Large intestine (tissue), 3 donors: ENCODE data around the gene INPP5D. TPM values are rescaled to one million over a fixed set of nuclear protein-coding genes. Genes with fewer than 3 reads are reported as not detected.
"Not testable (repeated sequence)": the region's sequence is repeated elsewhere in the genome, so short reads cannot be mapped to it uniquely, and the experiment has no call there.

Experiments
- DNase-seq, 2 donors: peaks; one replicate each; pipeline versions ENCODE4 v3.0.0 to v3.0.0-alpha.2; 2013
- H3K27ac ChIP-seq: one replicate; pipeline ENCODE4 v1.5.1; 2013; ENCODE audit warnings: low read length
- H3K27me3 ChIP-seq: 2 replicates; pipeline ENCODE4 v1.6.1; 2013; ENCODE audit warnings: low read length; ENCODE audit not compliant: control insufficient read depth, insufficient read depth
- H3K36me3 ChIP-seq: 2 replicates; pipeline ENCODE4 v1.6.1; 2013; ENCODE audit warnings: low read length; ENCODE audit not compliant: control insufficient read depth, insufficient read depth
- H3K4me1 ChIP-seq: one replicate; pipeline ENCODE4 v1.6.1; 2013; ENCODE audit warnings: low read length; ENCODE audit not compliant: control insufficient read depth, insufficient read depth
- H3K4me3 ChIP-seq: one replicate; pipeline ENCODE4 v1.5.1; 2013; ENCODE audit warnings: low read length
- H3K9me3 ChIP-seq: one replicate; pipeline ENCODE4 v1.6.1; 2013; ENCODE audit warnings: mild to moderate bottlenecking, low read depth, low read length, moderate library complexity; ENCODE audit not compliant: control insufficient read depth
- WGBS: methylation state at CpG from one replicate; pipeline ENCODE4 v1.1.5; 2013; ENCODE audit warnings: low lambda C conversion rate; ENCODE audit not compliant: insufficient coverage; 5-methylcytosine and 5-hydroxymethylcytosine counted together
- polyA plus RNA-seq: library from polyadenylated mRNA; unstranded; fragments of 120-200 nt; gene quantifications from one replicate; pipeline ENCODE4 v1.2.1, GENCODE V29; 2013

The INPP5D gene
- polyA plus RNA-seq, 1 donor: 12.6 TPM

DNA sequence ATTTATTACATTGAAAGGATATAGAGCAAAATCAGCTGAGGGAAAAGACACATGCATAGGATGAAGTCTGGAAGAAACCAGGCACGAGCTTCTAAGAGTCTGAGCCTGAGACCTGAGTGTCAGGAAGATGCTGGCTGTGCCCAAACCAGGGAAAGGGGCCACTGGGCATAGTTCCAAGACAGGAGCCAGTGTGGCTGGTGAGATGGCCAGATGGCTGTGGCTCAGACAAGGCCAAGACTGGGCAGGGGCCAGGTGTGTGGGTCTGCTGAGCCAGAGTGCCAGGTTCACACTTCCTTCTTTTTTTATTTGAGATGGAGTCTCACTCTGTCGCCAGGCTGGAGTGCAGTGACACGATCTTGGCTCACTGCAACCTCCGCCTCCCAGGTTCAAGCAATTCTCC is 95.9 kb downstream of the INPP5D start:
- Histone ChIP-seq H3K36me3 (no peaks in the 10 kb centered on the region), H3K9me3 (no peaks in the 10 kb centered on the region), H3K4me3 (no peak overlapping the region), H3K27me3 (no peaks in the 10 kb centered on the region), H3K4me1 (no peaks in the 10 kb centered on the region), H3K27ac (no peak overlapping the region)
- DNase-seq: no peak
- WGBS: no CpG with 5 or more reads among the region's 4 CpGs

DNA sequence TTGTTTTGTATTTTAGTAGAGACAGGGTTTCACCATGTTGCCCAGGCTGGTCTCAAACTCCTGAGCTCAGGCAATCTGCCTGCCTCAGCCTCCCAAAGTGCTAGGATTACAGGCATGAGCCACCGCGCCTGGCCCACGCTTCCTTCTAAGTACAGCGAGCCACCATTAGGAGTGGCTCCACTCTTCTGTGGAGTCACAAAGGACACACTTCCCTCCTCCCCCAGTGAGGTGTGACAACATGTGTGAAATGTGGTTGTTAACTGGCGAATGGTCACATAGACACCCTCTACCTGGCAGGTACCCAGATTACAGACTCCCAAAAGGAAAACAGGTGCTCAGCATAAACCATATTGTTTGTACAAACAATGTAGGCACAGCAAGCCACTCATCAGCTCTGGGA is 96.3 kb downstream of the INPP5D start:
- H3K9me3 ChIP-seq, H3K4me1 ChIP-seq, H3K27me3 ChIP-seq, DNase-seq, H3K4me3 ChIP-seq, H3K36me3 ChIP-seq, H3K27ac ChIP-seq: not testable (repeated sequence)
- no CpG with 5 or more reads among the region's 5 CpGs for WGBS

DNA sequence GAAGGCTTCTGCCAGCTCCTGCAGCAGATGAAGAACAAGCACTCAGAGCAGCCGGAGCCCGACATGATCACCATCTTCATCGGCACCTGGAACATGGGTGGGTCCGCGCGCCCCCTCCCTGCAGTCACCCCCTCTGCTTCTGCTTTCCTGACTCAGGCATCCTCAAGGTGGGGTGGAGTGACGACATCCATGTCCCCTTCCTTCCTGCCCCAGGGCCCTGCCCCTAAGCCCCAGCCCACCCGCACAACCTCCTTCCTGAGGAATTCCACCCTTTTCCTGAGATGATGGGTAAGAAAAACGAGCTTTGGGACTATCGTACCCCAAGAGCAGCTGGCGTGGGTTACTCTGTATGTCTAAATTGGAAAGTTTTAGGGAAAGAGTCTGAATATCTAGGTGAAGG is 101.6 kb downstream of the INPP5D start:
- peaks cover 6% of the 10 kb centered on the region for H3K4me1 ChIP-seq
- no peaks in the 10 kb centered on the region for H3K9me3 ChIP-seq
- WGBS: no CpG with 5 or more reads among the region's 11 CpGs
- no peak overlapping the region for H3K27ac ChIP-seq
- DNase-seq: no peak
- no peak overlapping the region for H3K4me3 ChIP-seq
- no peaks in the 10 kb centered on the region for H3K36me3 ChIP-seq
- H3K27me3 ChIP-seq: no peaks in the 10 kb centered on the region

DNA sequence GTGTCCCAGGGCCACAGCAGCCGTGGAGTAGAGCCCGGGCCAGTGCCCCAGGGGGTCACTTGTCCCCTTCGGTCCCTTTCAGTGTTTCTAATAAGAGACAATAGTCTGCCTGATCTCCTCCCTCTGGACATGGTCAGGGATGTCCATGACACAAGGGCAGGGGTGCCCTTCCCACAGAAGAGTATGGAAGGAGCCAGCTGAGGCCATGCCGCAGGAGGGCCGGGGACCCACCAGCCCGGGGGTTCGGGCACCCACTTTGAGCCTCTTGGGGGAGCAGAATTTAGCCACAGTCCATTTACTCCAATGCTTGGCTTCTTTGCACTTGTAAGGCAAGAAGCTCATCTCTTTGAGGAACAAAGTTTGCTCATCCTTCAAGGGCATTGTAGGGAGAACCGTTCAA is 102.6 kb downstream of the INPP5D start:
- no CpG with 5 or more reads among the region's 8 CpGs for WGBS
- no peak for DNase-seq
- Histone ChIP-seq H3K4me3 (no peak overlapping the region), H3K4me1 (peaks cover 6% of the 10 kb centered on the region), H3K27ac (no peak overlapping the region), H3K27me3 (no peaks in the 10 kb centered on the region), H3K36me3 (no peaks in the 10 kb centered on the region), H3K9me3 (no peaks in the 10 kb centered on the region)

DNA sequence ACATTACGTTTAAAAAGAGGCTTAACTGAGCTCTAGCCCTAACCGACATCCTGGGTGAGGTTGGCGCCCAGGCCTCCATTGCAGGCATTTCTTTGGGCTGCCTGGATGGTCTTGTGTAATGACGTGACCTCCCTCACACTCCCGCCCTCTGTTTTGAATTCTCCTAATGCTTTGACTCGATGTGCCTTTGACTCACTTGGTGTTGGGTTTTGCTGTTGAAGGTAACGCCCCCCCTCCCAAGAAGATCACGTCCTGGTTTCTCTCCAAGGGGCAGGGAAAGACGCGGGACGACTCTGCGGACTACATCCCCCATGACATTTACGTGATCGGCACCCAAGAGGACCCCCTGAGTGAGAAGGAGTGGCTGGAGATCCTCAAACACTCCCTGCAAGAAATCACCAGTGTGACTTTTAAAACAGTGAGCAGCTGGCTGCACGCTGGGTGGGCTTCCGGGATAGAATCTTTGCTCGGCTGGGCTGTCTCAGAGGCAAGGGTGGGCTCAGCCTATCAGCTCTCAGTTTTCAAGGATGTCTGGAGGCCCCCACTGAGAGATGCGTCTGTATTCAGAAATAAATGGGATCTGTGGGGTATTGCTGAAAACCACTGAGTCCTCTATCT is 103.5 kb downstream of the INPP5D start:
- no peak overlapping the region for H3K4me3 ChIP-seq
- H3K9me3 ChIP-seq: no peaks in the 10 kb centered on the region
- peaks cover 6% of the 10 kb centered on the region for H3K4me1 ChIP-seq
- no CpG with 5 or more reads among the region's 18 CpGs for WGBS
- DNase-seq: no peak
- H3K36me3 ChIP-seq: no peaks in the 10 kb centered on the region
- H3K27me3 ChIP-seq: no peaks in the 10 kb centered on the region
- H3K27ac ChIP-seq: no peak overlapping the region

DNA sequence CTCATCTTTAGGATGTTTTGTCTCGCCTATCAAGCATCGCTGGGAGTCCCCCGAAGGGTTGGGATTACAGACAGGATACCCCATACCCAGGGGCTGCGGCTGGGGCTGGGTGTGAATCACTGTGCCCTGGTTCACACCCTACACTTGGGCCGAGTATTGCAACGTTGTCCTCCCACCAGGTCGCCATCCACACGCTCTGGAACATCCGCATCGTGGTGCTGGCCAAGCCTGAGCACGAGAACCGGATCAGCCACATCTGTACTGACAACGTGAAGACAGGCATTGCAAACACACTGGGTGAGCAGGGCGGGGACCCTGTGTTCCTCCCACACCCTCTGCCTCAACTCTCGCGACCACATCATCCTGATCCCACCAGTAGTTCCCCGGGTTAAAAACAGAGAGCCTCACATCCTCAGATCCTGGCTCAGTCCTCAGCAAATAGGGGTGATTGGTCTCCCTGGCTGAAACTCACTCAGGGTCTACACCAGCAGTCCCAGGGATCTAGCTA is 104.0 kb downstream of the INPP5D start:
- H3K4me1 ChIP-seq: peaks cover 6% of the 10 kb centered on the region
- no peak overlapping the region for H3K27ac ChIP-seq
- WGBS: 89% methylated on average over 3 of the region's 17 CpGs
- no peaks in the 10 kb centered on the region for H3K36me3 ChIP-seq
- DNase-seq: no peak
- no peak overlapping the region for H3K4me3 ChIP-seq
- H3K9me3 ChIP-seq: no peaks in the 10 kb centered on the region
- no peaks in the 10 kb centered on the region for H3K27me3 ChIP-seq

DNA sequence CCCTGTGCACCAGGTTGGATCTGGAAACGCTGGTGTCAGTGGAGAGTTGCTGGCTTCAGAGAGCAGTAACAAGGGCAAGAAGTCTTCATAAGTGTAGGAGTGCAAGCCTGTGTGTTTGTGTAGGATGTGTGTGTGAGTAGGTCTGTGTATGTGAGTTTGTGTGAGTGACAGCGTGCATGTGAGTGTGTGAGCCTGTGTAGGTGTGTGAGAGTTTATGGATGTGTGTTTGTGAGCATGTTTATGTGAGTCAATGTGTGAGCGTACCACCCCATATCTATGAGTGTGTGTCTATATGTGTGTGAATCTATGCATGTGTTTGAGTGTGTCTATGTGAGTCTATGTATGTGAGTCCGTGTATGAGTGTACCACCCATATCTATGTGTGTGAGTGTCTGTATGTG is 104.8 kb downstream of the INPP5D start:
- no peak overlapping the region for H3K27ac ChIP-seq
- no peak for DNase-seq
- no peaks in the 10 kb centered on the region for H3K27me3 ChIP-seq
- H3K9me3 ChIP-seq: no peaks in the 10 kb centered on the region
- H3K36me3 ChIP-seq: no peaks in the 10 kb centered on the region
- no CpG with 5 or more reads among the region's 4 CpGs for WGBS
- no peak overlapping the region for H3K4me3 ChIP-seq
- peaks cover 6% of the 10 kb centered on the region for H3K4me1 ChIP-seq

DNA sequence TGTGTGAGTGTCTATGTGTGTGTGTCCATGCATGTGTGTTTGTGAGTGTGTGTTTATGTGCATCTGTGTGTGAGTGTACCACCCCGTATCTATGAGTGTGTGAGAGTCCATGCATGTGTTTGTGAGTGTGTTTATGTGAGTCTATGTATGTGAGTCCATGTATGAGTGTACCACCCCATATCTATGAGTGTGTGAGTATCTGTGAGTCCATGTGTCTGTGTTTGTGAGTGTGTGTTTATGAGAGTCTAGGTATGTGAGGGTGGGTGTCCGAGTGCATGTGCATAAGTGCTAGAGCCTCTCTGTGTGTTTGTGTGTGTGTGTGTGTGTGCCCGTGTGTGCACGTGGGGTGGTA is 105.4 kb downstream of the INPP5D start:
- Histone ChIP-seq H3K4me3 (no peak overlapping the region), H3K36me3 (no peaks in the 10 kb centered on the region), H3K27me3 (no peaks in the 10 kb centered on the region), H3K9me3 (no peaks in the 10 kb centered on the region), H3K4me1 (peaks cover 6% of the 10 kb centered on the region), H3K27ac (no peak overlapping the region)
- WGBS: no CpG with 5 or more reads among the region's 4 CpGs
- DNase-seq: no peak

DNA sequence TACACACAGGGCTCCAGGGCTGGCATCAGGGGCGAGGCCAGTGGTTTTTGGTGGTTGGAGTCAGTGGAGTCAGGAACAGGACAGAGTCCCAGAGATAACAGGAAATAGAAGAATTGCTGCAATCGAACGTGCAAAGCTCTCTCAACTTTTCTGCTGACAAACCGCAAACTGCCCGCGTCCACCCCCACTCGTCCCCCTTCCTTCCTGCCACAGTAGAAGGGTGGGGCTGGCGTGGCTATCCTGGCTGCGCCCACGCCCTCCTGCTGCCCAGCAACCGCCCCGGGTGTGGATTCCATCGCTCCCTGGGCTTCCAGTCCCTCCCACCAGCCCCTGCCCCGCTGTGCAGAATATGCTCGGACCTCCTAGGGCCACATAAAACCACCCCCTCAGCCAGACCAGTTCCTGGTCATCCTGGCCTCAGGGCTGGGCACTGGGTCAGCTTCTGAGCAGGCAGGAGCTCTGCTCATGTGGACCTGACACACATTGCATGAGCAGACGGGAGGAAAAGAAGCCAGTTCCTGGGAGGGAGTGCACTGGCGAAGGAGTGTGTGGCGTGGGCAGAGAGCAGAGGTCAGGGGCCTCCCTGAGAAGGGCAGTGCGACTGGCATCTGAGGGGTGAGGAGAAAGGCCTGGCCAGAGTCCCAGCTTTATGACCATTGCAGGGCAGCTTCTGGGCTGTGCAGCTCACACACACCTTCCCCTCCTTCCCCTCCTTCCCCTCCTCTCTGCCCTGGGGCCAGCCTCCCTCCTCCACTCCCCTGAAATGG is 105.9 kb downstream of the INPP5D start:
- DNase-seq: peak; percentile 43 to 68
- Histone ChIP-seq H3K4me3 (no peak overlapping the region), H3K27ac (peak overlapping the region; percentile 2), H3K9me3 (no peaks in the 10 kb centered on the region), H3K4me1 (peaks cover 6% of the 10 kb centered on the region), H3K27me3 (no peaks in the 10 kb centered on the region), H3K36me3 (no peaks in the 10 kb centered on the region)
- WGBS: no CpG with 5 or more reads among the region's 19 CpGs

DNA sequence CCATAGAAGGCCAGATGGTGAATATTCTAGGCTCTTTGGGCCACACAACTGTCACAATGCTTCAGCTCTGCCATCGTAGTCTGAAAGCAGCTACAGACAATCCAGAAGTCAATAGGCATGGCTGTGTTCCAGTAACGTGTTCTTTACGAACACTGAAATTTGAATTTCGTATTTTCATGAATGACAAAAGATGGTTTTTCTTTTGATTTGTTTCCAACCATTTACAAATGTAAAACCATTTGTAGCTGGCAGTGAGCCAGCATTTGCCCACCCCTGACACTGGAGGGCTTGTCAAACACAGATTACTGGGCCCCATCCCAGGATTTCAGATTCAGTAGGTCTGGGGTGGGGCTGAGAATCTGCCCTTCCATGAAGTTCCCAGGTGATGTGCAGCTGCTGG is 108.3 kb downstream of the INPP5D start:
- H3K9me3 ChIP-seq: no peaks in the 10 kb centered on the region
- no peaks in the 10 kb centered on the region for H3K27me3 ChIP-seq
- no peak overlapping the region for H3K4me3 ChIP-seq
- H3K27ac ChIP-seq: no peak overlapping the region
- no peaks in the 10 kb centered on the region for H3K36me3 ChIP-seq
- WGBS: 92% methylated on average over 3 of the region's 4 CpGs
- H3K4me1 ChIP-seq: peaks cover 6% of the 10 kb centered on the region
- DNase-seq: no peak

DNA sequence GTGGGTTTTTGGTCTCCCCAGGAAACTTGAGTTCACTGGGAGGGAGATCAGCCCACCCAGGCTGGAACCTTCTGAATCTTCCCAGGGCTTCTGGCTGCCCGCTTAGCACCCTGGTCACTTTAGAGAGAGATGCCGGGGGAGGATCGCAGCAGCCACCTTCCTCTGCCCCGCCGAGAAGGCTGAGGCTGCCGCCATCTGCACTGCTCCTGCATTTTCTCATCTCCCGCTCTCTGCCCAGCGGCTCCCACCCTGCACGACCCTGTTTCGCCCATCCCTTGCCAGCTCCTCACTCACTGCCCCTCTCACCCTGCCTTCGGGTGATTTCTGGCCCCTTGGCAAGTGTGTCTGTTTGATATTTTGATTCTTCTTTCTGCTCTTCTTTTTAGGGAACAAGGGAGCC is 108.8 kb downstream of the INPP5D start:
- Histone ChIP-seq H3K27me3 (no peaks in the 10 kb centered on the region), H3K27ac (no peak overlapping the region), H3K36me3 (no peaks in the 10 kb centered on the region), H3K4me3 (no peak overlapping the region), H3K4me1 (peaks cover 6% of the 10 kb centered on the region), H3K9me3 (no peaks in the 10 kb centered on the region)
- no CpG with 5 or more reads among the region's 11 CpGs for WGBS
- DNase-seq: no peak
